GM18861 (cell line): ENCODE measurements around the gene AGPAT3.
A peak's percentile ranks its signal among the peaks of the same experiment; 100 is the strongest.
"Not testable (repeated sequence)": the region's sequence is repeated elsewhere in the genome, so short reads cannot be mapped to it uniquely, and the experiment has no call there.

Source experiments
- ATAC-seq: cut with Tn5 transposase; IDR thresholded peaks from one replicate; pipeline ENCODE4 v1.9.1; 2021; ENCODE audit not compliant: unreplicated experiment

The AGPAT3 gene

GRCh38 chr21:43834146-43834905 lies 30.7 kb upstream of the AGPAT3 start:
- ATAC-seq: no peak

- no peak for ATAC-seq
These were observed 30.0 kb upstream of the AGPAT3 start for GRCh38 chr21:43835050-43835449.

GRCh38 chr21:43835861-43836260 lies 29.2 kb upstream of the AGPAT3 start:
- ATAC-seq: no peak

- no peak for ATAC-seq
These were observed 28.4 kb upstream of the AGPAT3 start for GRCh38 chr21:43836616-43837015.

GRCh38 chr21:43840259-43840658 lies 24.8 kb upstream of the AGPAT3 start:
- ATAC-seq: no peak

GRCh38 chr21:43842742-43843141 lies 22.3 kb upstream of the AGPAT3 start:
- no peak for ATAC-seq

- ATAC-seq: not testable (repeated sequence)
These were observed 20.1 kb upstream of the AGPAT3 start for GRCh38 chr21:43844906-43845305.

- ATAC-seq: no peak
These were observed 19.6 kb upstream of the AGPAT3 start for GRCh38 chr21:43845386-43845785.

GRCh38 chr21:43846430-43846829 lies 18.6 kb upstream of the AGPAT3 start:
- no peak for ATAC-seq

GRCh38 chr21:43847301-43847700 lies 17.7 kb upstream of the AGPAT3 start:
- no peak for ATAC-seq

- ATAC-seq: no peak
These were observed 16.3 kb upstream of the AGPAT3 start for GRCh38 chr21:43848771-43849170.

- no peak for ATAC-seq
These were observed 15.3 kb upstream of the AGPAT3 start for GRCh38 chr21:43849532-43850299.

GRCh38 chr21:43850728-43851295 lies 14.2 kb upstream of the AGPAT3 start:
- ATAC-seq: no peak

- no peak for ATAC-seq
These were observed 13.4 kb upstream of the AGPAT3 start for GRCh38 chr21:43851593-43851992.

- ATAC-seq: no peak
These were observed 10.9 kb upstream of the AGPAT3 start for GRCh38 chr21:43853851-43854772.

GRCh38 chr21:43854773-43855633 lies 10.0 kb upstream of the AGPAT3 start:
- peak; percentile 46 for ATAC-seq

GRCh38 chr21:43855955-43856354 lies 9.1 kb upstream of the AGPAT3 start:
- ATAC-seq: no peak

GRCh38 chr21:43858806-43859648 lies 6.0 kb upstream of the AGPAT3 start:
- ATAC-seq: no peak

GRCh38 chr21:43859747-43860214 lies 5.2 kb upstream of the AGPAT3 start:
- no peak for ATAC-seq
